Measurements from ENCODE around the gene ZNF423. TPM values are rescaled to one million over a fixed set of nuclear protein-coding genes. Genes with fewer than 3 reads are reported as not detected.

The ZNF423 gene
- total and polyA plus RNA-seq, 7 donors, result 0.69 to 19.7 (median 3.6) TPM

GRCh38 chr16:49733313-49734009 lies 122.5 kb downstream of the ZNF423 start:
- H3K27ac ChIP-seq, result peak overlapping the region in 3 of 4 donors; percentile 0 to 70 (median 39)
- peak overlapping the region in 2 of 4 donors; percentile 10 to 26 for H3K4me3 ChIP-seq
- WGBS, 2 donors, result 73 to 74% methylated on average over 10 of the region's 10 CpGs
- H3K27me3 ChIP-seq, result no peaks in the 10 kb centered on the region
- peaks cover 0 to 5% (median 0%) of the 10 kb centered on the region in 4 donors for H3K36me3 ChIP-seq
- intact Hi-C loops (cut with DNase I), result no loop called here
- peaks cover 0 to 6% (median 4%) of the 10 kb centered on the region in 4 donors for H3K9me3 ChIP-seq
- DNase-seq, result no peak
- H3K4me1 ChIP-seq, result peaks cover 0 to 15% (median 10%) of the 10 kb centered on the region in 4 donors
- TF ChIP-seq POLR2AphosphoS5 (IDR thresholded peaks at IDR 0.05) (peak in 2 of 4 donors; percentile 39 to 47), EP300 (IDR thresholded peaks at IDR 0.05) (no peak)

GRCh38 chr16:49731911-49732310 lies 124.0 kb downstream of the ZNF423 start:
- no peak for DNase-seq
- Histone ChIP-seq H3K4me3 (no peak overlapping the region), H3K36me3 (peaks cover 0 to 5% (median 0%) of the 10 kb centered on the region in 4 donors), H3K27me3 (no peaks in the 10 kb centered on the region), H3K9me3 (peaks cover 0 to 6% (median 4%) of the 10 kb centered on the region in 4 donors), H3K27ac (peak overlapping the region in 1 of 4 donors; percentile 70), H3K4me1 (peaks cover 0 to 15% (median 10%) of the 10 kb centered on the region in 4 donors)
- no peak for TF ChIP-seq CTCF (IDR thresholded peaks at IDR 0.05)
- TF ChIP-seq POLR2AphosphoS5 (IDR thresholded peaks at IDR 0.05), result no peak
- TF ChIP-seq EP300 (IDR thresholded peaks at IDR 0.05), result no peak
- TF ChIP-seq POLR2A (IDR thresholded peaks at IDR 0.05), result no peak
- 89 to 94% methylated on average over 3 of the region's 3 CpGs for WGBS, 2 donors
- intact Hi-C loops (cut with DNase I), result no loop called here

GRCh38 chr16:49730772-49731171 lies 125.1 kb downstream of the ZNF423 start:
- no peak for DNase-seq
- H3K27ac ChIP-seq, result no peak overlapping the region
- H3K9me3 ChIP-seq, result peaks cover 0 to 6% (median 4%) of the 10 kb centered on the region in 4 donors
- H3K4me3 ChIP-seq, result no peak overlapping the region
- H3K27me3 ChIP-seq, result no peaks in the 10 kb centered on the region
- TF ChIP-seq CTCF (IDR thresholded peaks at IDR 0.05) (no peak), POLR2A (IDR thresholded peaks at IDR 0.05) (no peak), POLR2AphosphoS5 (IDR thresholded peaks at IDR 0.05) (no peak), EP300 (IDR thresholded peaks at IDR 0.05) (no peak)
- peaks cover 0 to 15% (median 10%) of the 10 kb centered on the region in 4 donors for H3K4me1 ChIP-seq
- H3K36me3 ChIP-seq, result peaks cover 0 to 5% (median 0%) of the 10 kb centered on the region in 4 donors
- WGBS, 2 donors, result 87 to 91% methylated on average over 12 of the region's 12 CpGs
- intact Hi-C loops (cut with DNase I), result no loop called here

- peaks cover 0 to 11% (median 6%) of the 10 kb centered on the region in 4 donors for H3K4me1 ChIP-seq
- H3K4me3 ChIP-seq, result no peak overlapping the region
- TF ChIP-seq CTCF (IDR thresholded peaks at IDR 0.05) (no peak), POLR2AphosphoS5 (IDR thresholded peaks at IDR 0.05) (no peak), EP300 (IDR thresholded peaks at IDR 0.05) (no peak), POLR2A (IDR thresholded peaks at IDR 0.05) (no peak)
- H3K36me3 ChIP-seq, result peaks cover 0 to 5% (median 0%) of the 10 kb centered on the region in 4 donors
- peaks cover 0 to 6% (median 4%) of the 10 kb centered on the region in 4 donors for H3K9me3 ChIP-seq
- no peak for DNase-seq
- H3K27me3 ChIP-seq, result no peaks in the 10 kb centered on the region
- no peak overlapping the region for H3K27ac ChIP-seq
- intact Hi-C loops (cut with DNase I), result no loop called here
- WGBS, 2 donors, result 83 to 92% methylated on average over 11 of the region's 11 CpGs
Measured at GRCh38 chr16:49727611-49728010, 128.3 kb downstream of the ZNF423 start.

- H3K4me1 ChIP-seq, result peaks cover 0 to 11% (median 6%) of the 10 kb centered on the region in 4 donors
- H3K4me3 ChIP-seq, result no peak overlapping the region
- H3K9me3 ChIP-seq, result peaks cover 0 to 6% (median 4%) of the 10 kb centered on the region in 4 donors
- H3K27me3 ChIP-seq, result no peaks in the 10 kb centered on the region
- H3K36me3 ChIP-seq, result peaks cover 0 to 5% (median 0%) of the 10 kb centered on the region in 4 donors
- no peak for DNase-seq
- TF ChIP-seq CTCF (IDR thresholded peaks at IDR 0.05), result no peak
- TF ChIP-seq POLR2AphosphoS5 (IDR thresholded peaks at IDR 0.05), result no peak
- no peak for TF ChIP-seq POLR2A (IDR thresholded peaks at IDR 0.05)
- TF ChIP-seq EP300 (IDR thresholded peaks at IDR 0.05), result no peak
- no peak overlapping the region for H3K27ac ChIP-seq
- intact Hi-C loops (cut with DNase I), result no loop called here
- WGBS, 2 donors, result 88 to 90% methylated on average over 6 of the region's 6 CpGs
Measured at GRCh38 chr16:49726155-49726554, 129.8 kb downstream of the ZNF423 start.
